Measurements from ENCODE around the gene VRK3. TPM values are rescaled to one million over a fixed set of nuclear protein-coding genes. Genes with fewer than 3 reads are reported as not detected.

VRK3 gene
- total and polyA plus RNA-seq, 2 of the 4 experiments (the other 2 are of a cell fraction): 28.7 to 35.8 TPM

DNA sequence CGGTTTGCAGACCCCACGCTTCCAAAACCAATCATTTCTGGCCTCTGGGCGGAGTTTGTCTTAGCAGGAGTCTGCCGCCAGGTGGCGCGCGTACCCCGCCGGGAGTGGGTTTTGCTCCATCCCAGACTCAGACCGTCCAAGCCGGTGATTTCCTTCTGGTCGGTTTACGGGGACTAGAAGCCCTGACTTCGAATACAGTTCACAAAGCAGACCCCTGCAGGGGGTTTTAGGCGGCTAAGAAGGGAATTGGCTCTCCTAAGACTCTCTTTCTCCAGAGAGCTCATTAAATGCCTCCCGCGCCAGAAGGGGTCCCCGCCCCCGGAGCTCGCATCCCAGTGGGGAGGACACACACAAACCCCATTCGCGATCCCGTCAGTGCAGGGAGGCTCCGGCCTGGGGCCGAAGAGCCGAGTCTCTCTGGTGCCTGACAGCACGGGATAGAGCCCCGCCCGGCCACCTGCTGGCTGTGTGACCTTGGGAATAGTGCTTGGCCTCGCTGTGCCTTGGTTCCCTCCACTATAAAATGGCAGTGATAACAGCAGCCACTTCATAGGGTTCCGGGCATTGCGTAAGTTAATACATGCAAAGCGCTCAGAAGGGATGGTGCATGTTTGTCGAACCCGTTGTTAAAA is 87.3 kb downstream of the VRK3 start:
- Histone ChIP-seq H3K56ac (ENCODE audit: extremely low read depth, insufficient read depth, low read length) (no peak overlapping the region), H3K18ac (ENCODE audit: low read depth, low read length) (no peak overlapping the region), H3K4me3 (ENCODE audit: insufficient read depth, low read depth, low read length) (0 out of 2 replicates have a peak overlapping the region, but pooled peaks have one; percentile 17), H3K9me1 (ENCODE audit: insufficient read depth, low read length) (no peaks in the 10 kb centered on the region), H3K14ac (replicated peaks; ENCODE audit: low read depth, low read length) (no peak overlapping the region), H4K91ac (ENCODE audit: insufficient read depth, low read depth, low read length) (no peak overlapping the region), H3K4me1 (ENCODE audit: control insufficient read depth, insufficient read depth, low read length) (no peaks in the 10 kb centered on the region), H3K23ac (ENCODE audit: low read depth, low read length) (no peak overlapping the region), H2BK15ac (ENCODE audit: low read depth, low read length) (no peak overlapping the region), H3K9me3 (ENCODE audit: control insufficient read depth, insufficient read depth, low read length) (no peaks in the 10 kb centered on the region), H3K4me2 (ENCODE audit: low read depth, low read length) (peak overlapping the region; percentile 72), H3K27ac (ENCODE audit: insufficient read depth, low read length) (no peak overlapping the region), H4K8ac (ENCODE audit: low read depth in 2 of 2, low read length in 2 of 2) (no peak overlapping the region), H2AFZ (replicated peaks; ENCODE audit: low read length, poor library complexity) (peak overlapping the region; percentile 86), H2AK9ac (replicated peaks; ENCODE audit: low read depth, low read length, poor library complexity) (peak overlapping the region; percentile 93), H3K36me3 (ENCODE audit: control insufficient read depth, insufficient read depth, low read length) (no peaks in the 10 kb centered on the region; the same call in 1 of the 2 replicates), H3K79me1 (ENCODE audit: low read depth in 1 of 2, low read length in 2 of 2) (no peaks in the 10 kb centered on the region; a peak in 1 of 4 replicates), H2BK5ac (ENCODE audit: low read depth, low read length, poor library complexity, severe bottlenecking) (no peak overlapping the region), H4K20me1 (ENCODE audit: insufficient read depth, low read length) (no peaks in the 10 kb centered on the region), H3K9ac (ENCODE audit: low read depth, low read length) (no peak overlapping the region), H2AK5ac (ENCODE audit: low read depth, low read length) (no peak overlapping the region), H3K27me3 (ENCODE audit: control insufficient read depth, insufficient read depth, low read length) (no peaks in the 10 kb centered on the region; the same call in 1 of the 2 replicates), H2BK20ac (ENCODE audit: low read depth, low read length) (no peak overlapping the region), H4K5ac (ENCODE audit: low read depth, low read length) (no peak overlapping the region), H2BK120ac (ENCODE audit: low read depth, low read length) (no peak overlapping the region), H3K4ac (ENCODE audit: low read depth, low read length) (no peak overlapping the region)
- 25% methylated on average over 18 of the region's 35 CpGs; no CpG with 5 or more reads in 1 of the 2 experiments for WGBS, 2 experiments (ENCODE audit: extremely low coverage in 2 of 2, insufficient read length in 1 of 2)
- intact Hi-C loops (cut with micrococcal nuclease) (loop anchor here (1.0 kb wide), 2 partner anchors 45 to 49 kb away; no protein-coding TSS in a partner anchor), in situ Hi-C loops (cut with MboI; ENCODE audit: low sequenced_read_pairs) (loop anchor here (10.0 kb wide), 2 partner anchors 47 to 207 kb away; no protein-coding TSS in a partner anchor), dilution Hi-C loops (cut with HindIII; ENCODE audit: low sequenced_read_pairs, unreplicated experiment) (no loop called here)
- TF ChIP-seq CHD1 (IDR thresholded peaks at IDR 0.05; ENCODE audit: low read depth, low read length) (no peak), POLR2A (IDR thresholded peaks at IDR 0.05; ENCODE audit: low read depth, low read length) (peak; percentile 63; the same call in 1 of the 2 replicates), MAFK (IDR thresholded peaks at IDR 0.05; ENCODE audit: low read depth, low read length) (no peak), RAD21 (IDR thresholded peaks at IDR 0.05; ENCODE audit: low read length) (peak; percentile 98), SMC3 (IDR thresholded peaks at IDR 0.05; ENCODE audit: low read depth, low read length) (peak; percentile 98), RFX5 (IDR thresholded peaks at IDR 0.05; ENCODE audit: low read depth, low read length) (no peak), NFE2L2 (IDR thresholded peaks at IDR 0.05; ENCODE audit: low read depth, low read length) (no peak), ELK1 (IDR thresholded peaks at IDR 0.05; ENCODE audit: borderline replicate concordance, low read depth, low read length) (no peak), FOS (IDR thresholded peaks at IDR 0.05; ENCODE audit: low read depth, low read length) (no peak), USF2 (IDR thresholded peaks at IDR 0.05; ENCODE audit: low read depth, low read length) (no peak), CEBPB (IDR thresholded peaks at IDR 0.05; ENCODE audit: low read depth, low read length) (peak; percentile 49; the same call in 1 of the 2 replicates), MAZ (IDR thresholded peaks at IDR 0.05; ENCODE audit: borderline replicate concordance, low read depth, low read length) (peak; percentile 17; the same call in 1 of the 2 replicates), BHLHE40 (IDR thresholded peaks at IDR 0.05; ENCODE audit: low read depth, low read length) (no peak)
- TF ChIP-seq, protein P1, sequence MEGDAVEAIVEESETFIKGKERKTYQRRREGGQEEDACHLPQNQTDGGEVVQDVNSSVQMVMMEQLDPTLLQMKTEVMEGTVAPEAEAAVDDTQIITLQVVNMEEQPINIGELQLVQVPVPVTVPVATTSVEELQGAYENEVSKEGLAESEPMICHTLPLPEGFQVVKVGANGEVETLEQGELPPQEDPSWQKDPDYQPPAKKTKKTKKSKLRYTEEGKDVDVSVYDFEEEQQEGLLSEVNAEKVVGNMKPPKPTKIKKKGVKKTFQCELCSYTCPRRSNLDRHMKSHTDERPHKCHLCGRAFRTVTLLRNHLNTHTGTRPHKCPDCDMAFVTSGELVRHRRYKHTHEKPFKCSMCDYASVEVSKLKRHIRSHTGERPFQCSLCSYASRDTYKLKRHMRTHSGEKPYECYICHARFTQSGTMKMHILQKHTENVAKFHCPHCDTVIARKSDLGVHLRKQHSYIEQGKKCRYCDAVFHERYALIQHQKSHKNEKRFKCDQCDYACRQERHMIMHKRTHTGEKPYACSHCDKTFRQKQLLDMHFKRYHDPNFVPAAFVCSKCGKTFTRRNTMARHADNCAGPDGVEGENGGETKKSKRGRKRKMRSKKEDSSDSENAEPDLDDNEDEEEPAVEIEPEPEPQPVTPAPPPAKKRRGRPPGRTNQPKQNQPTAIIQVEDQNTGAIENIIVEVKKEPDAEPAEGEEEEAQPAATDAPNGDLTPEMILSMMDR (conservative IDR thresholded peaks at IDR 0.05; ENCODE audit: low read depth, low read length): peak; percentile 98
- ChIA-PET POLR2A (ENCODE audit: unreplicated experiment) (no interaction called here), CTCF (interaction anchor here (0.7 to 1.3 kb wide), 3 partner anchors 41 to 113 kb away, joined by 3 read pairs; no protein-coding TSS in a partner anchor)
- DNase-seq (peak; percentile 61), ATAC-seq (ENCODE audit: low read depth) (peak; percentile 99)
- no TSS peak for BruUV-seq (replicated peaks)

All from IMR-90 (cell line).